ENCODE data around the gene AGBL3.

GRCh38 chr7:135174941-135175340, 188.6 kb downstream of the AGBL3 start:
- TF ChIP-seq CTCF (IDR thresholded peaks at IDR 0.05) (no peak), POLR2A (IDR thresholded peaks at IDR 0.05) (no peak)
